ENCODE measurements around the gene NAT8L. TPM values are rescaled to one million over a fixed set of nuclear protein-coding genes. Genes with fewer than 3 reads are reported as not detected.
"Not testable (repeated sequence)": the region's sequence is repeated elsewhere in the genome, so short reads cannot be mapped to it uniquely, and the experiment has no call there.

NAT8L gene
- total RNA-seq, 1 donor from 2014 or later = 1.6 TPM

- H3K36me3 Mint-ChIP-seq (ENCODE audit: low read depth, unreplicated experiment) = peaks cover 3% of the 10 kb centered on the region
- Histone ChIP-seq H3K27ac (ENCODE audit: low read depth, low read length) (no peak overlapping the region), H4K20me1 (ENCODE audit: insufficient read depth, low read length) (no peaks in the 10 kb centered on the region), H3K79me2 (ENCODE audit: insufficient read depth, low read length) (no peaks in the 10 kb centered on the region), H3K36me3 (ENCODE audit: insufficient read depth, low read length) (no peaks in the 10 kb centered on the region), H3K9me3 (ENCODE audit: insufficient read depth, low read depth, low read length) (no peaks in the 10 kb centered on the region), H3K4me2 (ENCODE audit: low read length) (no peak overlapping the region), H3K9ac (ENCODE audit: low read length) (no peak overlapping the region), H3K4me3 (ENCODE audit: insufficient read depth, low read depth, low read length) (no peak overlapping the region), H2AFZ (ENCODE audit: low read depth, low read length) (no peak overlapping the region), H3K4me1 (ENCODE audit: insufficient read depth, low read length) (no peaks in the 10 kb centered on the region), H3K27me3 (ENCODE audit: insufficient read depth, low read length) (peaks cover 11% of the 10 kb centered on the region)
- TF ChIP-seq EZH2 (IDR thresholded peaks at IDR 0.05; ENCODE audit: insufficient read depth, low read length) (no peak), CTCF (IDR thresholded peaks at IDR 0.05; ENCODE audit: insufficient read depth, low read depth, low read length) (no peak)
- peaks cover 61% of the 10 kb centered on the region for H3K27me3 Mint-ChIP-seq (ENCODE audit: low read depth, unreplicated experiment)
- no peak for DNase-seq (ENCODE audit: low read depth)
- no peak overlapping the region for H3K4me3 Mint-ChIP-seq (ENCODE audit: unreplicated experiment)
- peaks cover 4% of the 10 kb centered on the region for H3K4me1 Mint-ChIP-seq (ENCODE audit: low read depth, unreplicated experiment)
- peaks cover 26% of the 10 kb centered on the region for H3K9me3 Mint-ChIP-seq (ENCODE audit: unreplicated experiment)
- H3K27ac Mint-ChIP-seq (ENCODE audit: unreplicated experiment) = no peak overlapping the region
- FAIRE-seq = no peak
Measured at GRCh38 chr4:2024683-2025082, 34.4 kb upstream of the NAT8L start.

GRCh38 chr4:2025817-2026216 lies 33.3 kb upstream of the NAT8L start:
- TF ChIP-seq EZH2 (IDR thresholded peaks at IDR 0.05; ENCODE audit: insufficient read depth, low read length) (no peak), CTCF (IDR thresholded peaks at IDR 0.05; ENCODE audit: insufficient read depth, low read depth, low read length) (no peak)

GRCh38 chr4:2027120-2027519 lies 32.0 kb upstream of the NAT8L start:
- H3K36me3 Mint-ChIP-seq (ENCODE audit: low read depth, unreplicated experiment); H3K4me1 ChIP-seq (ENCODE audit: insufficient read depth, low read length); H3K27ac Mint-ChIP-seq (ENCODE audit: unreplicated experiment); H3K4me1 Mint-ChIP-seq (ENCODE audit: low read depth, unreplicated experiment); H3K4me2 ChIP-seq (ENCODE audit: low read length); H3K9me3 ChIP-seq (ENCODE audit: insufficient read depth, low read depth, low read length); DNase-seq (ENCODE audit: low read depth); H3K9ac ChIP-seq (ENCODE audit: low read length); H3K4me3 Mint-ChIP-seq (ENCODE audit: unreplicated experiment); H3K36me3 ChIP-seq (ENCODE audit: insufficient read depth, low read length); H4K20me1 ChIP-seq (ENCODE audit: insufficient read depth, low read length); H3K79me2 ChIP-seq (ENCODE audit: insufficient read depth, low read length); H3K27ac ChIP-seq (ENCODE audit: low read depth, low read length); H3K4me3 ChIP-seq (ENCODE audit: insufficient read depth, low read depth, low read length); FAIRE-seq; H2AFZ ChIP-seq (ENCODE audit: low read depth, low read length): not testable (repeated sequence)
- H3K27me3 ChIP-seq (ENCODE audit: insufficient read depth, low read length) = peaks cover 13% of the 10 kb centered on the region
- Mint-ChIP-seq H3K9me3 (ENCODE audit: unreplicated experiment) (peaks cover 28% of the 10 kb centered on the region), H3K27me3 (ENCODE audit: low read depth, unreplicated experiment) (peaks cover 73% of the 10 kb centered on the region)

More at GRCh38 chr4:2025817-2026216, 33.3 kb upstream of the NAT8L start:
- Mint-ChIP-seq H3K4me1 (ENCODE audit: low read depth, unreplicated experiment) (peaks cover 4% of the 10 kb centered on the region), H3K27me3 (ENCODE audit: low read depth, unreplicated experiment) (peaks cover 70% of the 10 kb centered on the region), H3K9me3 (ENCODE audit: unreplicated experiment) (peaks cover 26% of the 10 kb centered on the region), H3K36me3 (ENCODE audit: low read depth, unreplicated experiment) (peaks cover 3% of the 10 kb centered on the region), H3K27ac (ENCODE audit: unreplicated experiment) (no peak overlapping the region), H3K4me3 (ENCODE audit: unreplicated experiment) (no peak overlapping the region)
- H3K27me3 ChIP-seq (ENCODE audit: insufficient read depth, low read length) = peaks cover 13% of the 10 kb centered on the region
- no peaks in the 10 kb centered on the region for H3K79me2 ChIP-seq (ENCODE audit: insufficient read depth, low read length)
- H3K4me2 ChIP-seq (ENCODE audit: low read length) = no peak overlapping the region
- no peaks in the 10 kb centered on the region for H3K4me1 ChIP-seq (ENCODE audit: insufficient read depth, low read length)
- no peak overlapping the region for H3K9ac ChIP-seq (ENCODE audit: low read length)
- H3K27ac ChIP-seq (ENCODE audit: low read depth, low read length) = no peak overlapping the region
- no peaks in the 10 kb centered on the region for H3K9me3 ChIP-seq (ENCODE audit: insufficient read depth, low read depth, low read length)
- H2AFZ ChIP-seq (ENCODE audit: low read depth, low read length) = no peak overlapping the region
- H4K20me1 ChIP-seq (ENCODE audit: insufficient read depth, low read length) = no peaks in the 10 kb centered on the region
- no peaks in the 10 kb centered on the region for H3K36me3 ChIP-seq (ENCODE audit: insufficient read depth, low read length)
- DNase-seq (ENCODE audit: low read depth) (no peak), FAIRE-seq (no peak)
- H3K4me3 ChIP-seq (ENCODE audit: insufficient read depth, low read depth, low read length) = no peak overlapping the region

- H3K27me3 Mint-ChIP-seq (ENCODE audit: low read depth, unreplicated experiment) = peaks cover 78% of the 10 kb centered on the region
- H3K36me3 Mint-ChIP-seq (ENCODE audit: low read depth, unreplicated experiment); H3K4me2 ChIP-seq (ENCODE audit: low read length); H3K4me1 ChIP-seq (ENCODE audit: insufficient read depth, low read length); H3K9ac ChIP-seq (ENCODE audit: low read length); DNase-seq (ENCODE audit: low read depth); H3K4me3 ChIP-seq (ENCODE audit: insufficient read depth, low read depth, low read length); FAIRE-seq; H3K27ac Mint-ChIP-seq (ENCODE audit: unreplicated experiment); H3K4me1 Mint-ChIP-seq (ENCODE audit: low read depth, unreplicated experiment); H3K9me3 ChIP-seq (ENCODE audit: insufficient read depth, low read depth, low read length); H3K27ac ChIP-seq (ENCODE audit: low read depth, low read length); H3K4me3 Mint-ChIP-seq (ENCODE audit: unreplicated experiment); H4K20me1 ChIP-seq (ENCODE audit: insufficient read depth, low read length); H3K36me3 ChIP-seq (ENCODE audit: insufficient read depth, low read length); H2AFZ ChIP-seq (ENCODE audit: low read depth, low read length); H3K79me2 ChIP-seq (ENCODE audit: insufficient read depth, low read length): not testable (repeated sequence)
- H3K27me3 ChIP-seq (ENCODE audit: insufficient read depth, low read length) = peaks cover 21% of the 10 kb centered on the region
- H3K9me3 Mint-ChIP-seq (ENCODE audit: unreplicated experiment) = peaks cover 23% of the 10 kb centered on the region
Measured at GRCh38 chr4:2031161-2031560, 28.0 kb upstream of the NAT8L start.

Data from astrocyte (in vitro differentiated cells and primary cell).